H1 (cell line): ENCODE results near the gene THAP7. TPM values are rescaled to one million over a fixed set of nuclear protein-coding genes. Genes with fewer than 3 reads are reported as not detected.

Experiments
- EP300 ChIP-seq, 2 experiments: IDR thresholded peaks; 1 replicate in 1 of 2; 2 replicates in 1 of 2; pipeline ENCODE4 v1.6.1; 2011 to 2012; ENCODE audit warnings: low read depth in 2 of 2, low read length in 2 of 2, mild to moderate bottlenecking in 2 of 2, borderline replicate concordance in 1 of 2, inconsistent platforms in 1 of 2, moderate library complexity in 1 of 2
- EZH2 ChIP-seq: fragments of 200-600 bp; sonication (generic); IDR thresholded peaks from 2 replicates; pipeline ENCODE4 v1.7.1; 2012; ENCODE audit warnings: low read depth, mild to moderate bottlenecking, moderate library complexity, low read length, inconsistent platforms; ENCODE audit not compliant: severe bottlenecking
- NRF1 ChIP-seq: IDR thresholded peaks from 2 replicates; pipeline ENCODE4 v1.6.1; 2011; ENCODE audit warnings: mild to moderate bottlenecking, low read depth, low read length, improper control_type of control experiment
- POLR2AphosphoS5 ChIP-seq: IDR thresholded peaks from 2 replicates; pipeline ENCODE4 v1.6.1; 2011; ENCODE audit warnings: low read depth, low read length
- POU5F1 ChIP-seq: IDR thresholded peaks from 2 replicates; pipeline ENCODE4 v1.6.1; 2011; ENCODE audit warnings: low read depth, mild to moderate bottlenecking, low read length, moderate library complexity
- YY1 ChIP-seq: IDR thresholded peaks from 2 replicates; pipeline ENCODE4 v1.6.1; 2011; ENCODE audit warnings: low read depth, mild to moderate bottlenecking, low read length
- polyA plus RNA-seq, 7 experiments: library from polyadenylated mRNA; depleted of rRNA in 3 of 7; stranded (reverse) in 5 of 7; unstranded in 2 of 7; fragments of >200 nt in 5 of 7; fragments of 200-250 nt in 2 of 7; gene quantifications; 1 replicate in 5 of 7; 2 replicates in 1 of 7; 4 replicates in 1 of 7; pipeline versions ENCODE4 v1.2.1 to v1.2.3, GENCODE V29; 2011 to 2013; ENCODE audit warnings: missing spikeins in 2 of 7, mixed read lengths in 2 of 7
- total RNA-seq: library from RNA; stranded (reverse); fragmentation: NEBNext Ultra II Directional; extraction: Animal tissue kit (Norgen Biotek cat#: 25700); gene quantifications from 2 replicates; pipeline ENCODE4 v1.2.1, GENCODE V29; 2021
- TF ChIP-seq, protein P1 (sequence below): IDR thresholded peaks from 2 replicates; pipeline ENCODE4 v1.6.1; 2012; ENCODE audit warnings: inconsistent platforms

The THAP7 gene
- total and polyA plus RNA-seq, 2 of the 8 experiments (the other 6 are each of a cell fraction or from before 2014, with no cell fraction given) = 16.9 to 32.5 TPM

GRCh38 chr22:20978419-20978818 lies 23.5 kb downstream of the THAP7 start (continued):
- TF ChIP-seq EZH2 = no peak
- no peak for TF ChIP-seq NRF1
- TF ChIP-seq POLR2AphosphoS5 = no peak
- TF ChIP-seq, protein P1, sequence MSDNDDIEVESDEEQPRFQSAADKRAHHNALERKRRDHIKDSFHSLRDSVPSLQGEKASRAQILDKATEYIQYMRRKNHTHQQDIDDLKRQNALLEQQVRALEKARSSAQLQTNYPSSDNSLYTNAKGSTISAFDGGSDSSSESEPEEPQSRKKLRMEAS = no peak
- no peak for TF ChIP-seq EP300 (IDR thresholded peaks at IDR 0.05; ENCODE audit: borderline replicate concordance in 1 of 2, low read depth in 2 of 2, low read length in 2 of 2)
- TF ChIP-seq POU5F1 = no peak
- no peak for TF ChIP-seq YY1
